Subcutaneous abdominal adipose tissue (tissue), 5 donors: Measurements from ENCODE around the gene ACTR3.

ENCODE experiments used
- H3K27ac ChIP-seq: one replicate; pipeline ENCODE4 v1.7.0; 2013; ENCODE audit warnings: low read depth, mild to moderate bottlenecking, inconsistent platforms, low read length, moderate library complexity
- H3K27me3 ChIP-seq, 5 donors: one replicate each; pipeline ENCODE4 v1.7.0; 2013; ENCODE audit warnings: low read length in 5 of 5, inconsistent platforms in 1 of 5; ENCODE audit not compliant: control insufficient read depth in 5 of 5, insufficient read depth in 4 of 5
- H3K36me3 ChIP-seq, 5 donors: one replicate each; pipeline ENCODE4 v1.7.0; 2013; ENCODE audit warnings: low read length in 5 of 5; ENCODE audit not compliant: control insufficient read depth in 5 of 5, insufficient read depth in 5 of 5
- H3K4me1 ChIP-seq, 5 donors: one replicate each; pipeline ENCODE4 v1.7.0; 2013; ENCODE audit warnings: low read length in 5 of 5, mild to moderate bottlenecking in 3 of 5, moderate library complexity in 1 of 5; ENCODE audit not compliant: control insufficient read depth in 5 of 5, insufficient read depth in 5 of 5
- H3K4me3 ChIP-seq, 5 donors: one replicate each; pipeline ENCODE4 v1.7.0; 2013; ENCODE audit warnings: low read length in 5 of 5, low read depth in 1 of 5
- H3K9ac ChIP-seq, 5 donors: one replicate each; pipeline ENCODE4 v1.7.0; 2013; ENCODE audit warnings: low read length in 5 of 5, mild to moderate bottlenecking in 4 of 5, moderate library complexity in 3 of 5
- H3K9me3 ChIP-seq, 5 donors: one replicate each; pipeline ENCODE4 v1.7.0; 2013; ENCODE audit warnings: low read length in 5 of 5; ENCODE audit not compliant: control insufficient read depth in 5 of 5
- donor health status: healthy.
- donor health status: healthy.
- donor health status: healthy.
- donor health status: healthy.
- donor health status: healthy.

Gene ACTR3

DNA sequence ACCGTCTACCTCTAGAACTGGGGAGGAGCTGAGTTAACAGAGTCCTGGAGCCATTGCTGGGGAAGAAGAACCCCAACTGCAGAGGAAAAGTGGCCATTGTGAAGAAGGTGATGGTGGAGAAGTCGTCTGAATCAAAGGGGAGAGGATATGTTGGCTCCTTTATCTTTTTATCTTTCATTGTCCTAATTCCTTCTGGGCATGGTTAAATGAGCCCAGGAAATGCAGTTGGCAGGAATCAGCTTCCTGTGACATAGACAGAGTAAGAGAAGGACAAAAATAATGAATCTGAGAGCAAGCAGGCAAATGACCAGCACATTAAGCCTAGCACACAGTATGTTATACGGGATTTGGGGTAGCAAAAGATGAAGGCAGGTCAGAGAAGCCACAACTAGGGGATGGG, 16.0 kb upstream of the ACTR3 start:
- no peaks in the 10 kb centered on the region for H3K27me3 ChIP-seq
- H3K9me3 ChIP-seq = no peaks in the 10 kb centered on the region
- no peaks in the 10 kb centered on the region for H3K36me3 ChIP-seq
- H3K9ac ChIP-seq = no peak overlapping the region
- no peak overlapping the region for H3K4me3 ChIP-seq
- H3K4me1 ChIP-seq = peaks cover 3 to 12% (median 9%) of the 10 kb centered on the region in 5 donors
- H3K27ac ChIP-seq = no peak overlapping the region

DNA sequence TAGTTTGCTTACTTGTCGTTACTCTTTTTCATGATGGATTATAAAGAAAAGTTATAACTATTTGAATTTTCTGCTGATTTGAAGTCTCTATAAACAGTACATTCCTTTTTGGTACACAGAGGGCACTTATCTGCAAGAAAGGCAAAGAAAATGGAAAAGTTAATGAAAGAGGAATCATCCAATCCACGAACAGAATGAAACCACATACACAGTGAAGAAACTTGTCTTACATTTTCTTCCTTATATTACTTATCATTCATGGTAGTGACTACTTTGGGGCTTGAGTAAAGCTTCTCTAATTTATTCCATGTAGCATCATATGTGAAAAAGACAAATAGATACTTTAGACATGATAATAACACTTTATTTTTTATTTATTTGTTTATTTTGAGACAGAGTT, 14.8 kb upstream of the ACTR3 start:
- H3K9ac ChIP-seq = no peak overlapping the region
- no peaks in the 10 kb centered on the region for H3K27me3 ChIP-seq
- H3K36me3 ChIP-seq = no peaks in the 10 kb centered on the region
- no peak overlapping the region for H3K4me3 ChIP-seq
- no peak overlapping the region for H3K27ac ChIP-seq
- no peaks in the 10 kb centered on the region for H3K9me3 ChIP-seq
- H3K4me1 ChIP-seq = peaks cover 3 to 12% (median 9%) of the 10 kb centered on the region in 5 donors

DNA sequence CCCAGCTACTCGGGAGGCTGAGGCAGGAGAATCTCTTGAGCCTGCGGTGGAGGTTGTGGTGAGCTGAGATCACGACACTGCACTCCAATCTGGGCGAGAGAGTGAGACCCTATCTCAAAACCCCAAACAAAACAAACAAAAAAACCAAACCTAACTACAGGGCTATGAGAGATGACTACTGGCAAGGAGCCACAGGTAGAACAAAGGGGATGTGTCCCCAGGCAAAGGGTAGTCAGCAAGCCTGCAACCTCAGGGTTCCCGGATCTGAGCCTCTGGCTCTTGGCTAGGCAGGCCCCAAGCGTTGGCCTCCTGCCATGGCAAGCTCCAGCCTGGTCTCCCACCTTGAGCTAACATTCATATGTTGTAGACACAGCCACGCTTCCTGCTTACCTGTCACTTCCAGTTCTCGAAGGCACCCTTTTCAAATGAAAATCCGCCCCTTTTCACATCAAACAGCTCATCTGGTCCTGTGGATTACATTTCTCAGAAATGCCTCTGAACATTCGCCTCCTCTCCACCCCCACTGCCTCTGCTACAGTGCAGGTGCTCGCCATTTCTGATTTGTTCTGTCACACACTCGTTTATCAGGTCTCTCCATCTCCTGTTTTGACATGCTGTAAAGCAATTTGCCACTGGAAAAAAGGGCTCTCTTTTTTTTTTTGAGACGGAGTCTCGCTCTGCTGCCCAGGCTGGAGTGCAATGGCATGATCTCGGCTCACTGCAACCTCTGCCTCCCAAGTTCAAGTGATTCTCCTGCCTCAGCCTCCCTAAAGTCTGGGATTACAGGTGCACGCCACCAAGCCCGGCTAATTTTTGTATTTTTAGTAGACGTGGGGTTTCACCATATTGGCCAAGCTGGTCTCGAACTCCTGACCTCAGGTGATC, 13.1 kb upstream of the ACTR3 start:
- Histone ChIP-seq H3K27me3 (no peaks in the 10 kb centered on the region), H3K9ac (no peak overlapping the region), H3K9me3 (no peaks in the 10 kb centered on the region), H3K36me3 (no peaks in the 10 kb centered on the region), H3K4me1 (peaks cover 3 to 12% (median 9%) of the 10 kb centered on the region in 5 donors), H3K27ac (no peak overlapping the region), H3K4me3 (no peak overlapping the region)

DNA sequence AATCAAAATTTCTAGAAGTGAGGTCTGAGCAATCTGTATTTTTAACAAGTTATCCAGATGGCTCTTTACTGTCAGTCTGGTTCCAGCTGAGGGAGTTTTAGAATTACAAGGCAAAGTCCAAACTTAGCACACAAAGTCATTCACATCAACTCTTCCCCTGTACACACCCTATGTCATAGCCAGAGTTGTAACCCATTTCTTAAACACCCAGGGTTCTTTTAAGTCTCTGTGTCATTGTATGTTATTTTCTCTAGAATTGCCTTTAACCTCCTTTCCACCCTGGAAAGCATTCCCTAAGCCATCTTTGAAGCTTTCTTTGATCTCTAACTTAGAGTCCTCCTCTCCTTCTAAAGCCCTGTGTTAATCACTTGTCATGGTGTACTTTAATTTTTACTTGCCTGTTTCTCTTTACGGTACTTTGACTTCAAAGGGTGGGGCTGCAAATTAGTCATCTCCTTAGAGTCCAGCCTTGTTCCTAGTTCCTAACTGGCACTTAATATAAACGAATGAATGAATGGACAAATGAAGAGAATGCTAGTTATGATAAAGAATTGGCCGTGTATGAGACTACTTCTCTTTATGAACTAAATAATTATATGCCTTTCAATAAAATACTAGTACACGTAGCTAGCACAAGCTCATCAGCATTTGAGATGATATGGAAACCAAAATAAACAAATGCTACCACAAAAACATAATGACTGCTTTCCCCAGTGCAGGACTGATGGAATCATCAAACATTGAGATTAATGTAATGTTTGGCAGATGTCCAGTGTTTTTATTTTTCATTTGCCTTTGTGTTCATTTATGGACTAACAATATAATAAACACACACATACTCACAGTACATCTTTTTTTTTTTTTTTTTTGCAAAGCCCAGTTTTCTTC, 11.9 kb upstream of the ACTR3 start:
- no peaks in the 10 kb centered on the region for H3K36me3 ChIP-seq
- no peaks in the 10 kb centered on the region for H3K9me3 ChIP-seq
- H3K27me3 ChIP-seq = no peaks in the 10 kb centered on the region
- H3K27ac ChIP-seq = no peak overlapping the region
- H3K4me3 ChIP-seq = no peak overlapping the region
- H3K4me1 ChIP-seq = peaks cover 3 to 12% (median 9%) of the 10 kb centered on the region in 5 donors
- no peak overlapping the region for H3K9ac ChIP-seq

DNA sequence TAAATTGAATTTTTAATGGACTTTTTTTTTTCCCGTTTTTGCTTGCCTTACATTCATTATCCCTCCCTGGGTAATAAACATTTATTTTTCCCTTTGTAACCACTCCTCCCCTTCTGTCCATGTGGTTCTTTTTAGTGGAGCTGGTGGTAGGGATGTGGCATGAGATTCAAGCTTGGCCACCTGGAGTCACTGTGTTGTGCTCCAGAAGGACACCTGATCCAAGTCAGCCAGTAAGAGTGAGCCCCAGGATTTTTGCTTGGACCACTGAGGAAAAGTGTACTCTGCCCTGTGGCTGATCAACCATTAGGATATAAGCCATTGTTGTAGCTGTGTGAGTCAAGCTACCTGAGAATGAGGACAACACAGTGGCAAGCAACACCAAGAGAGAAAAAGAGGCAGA, 11.1 kb upstream of the ACTR3 start:
- no peaks in the 10 kb centered on the region for H3K9me3 ChIP-seq
- H3K27ac ChIP-seq = no peak overlapping the region
- H3K9ac ChIP-seq = no peak overlapping the region
- H3K4me1 ChIP-seq = peaks cover 2 to 9% (median 7%) of the 10 kb centered on the region in 5 donors
- H3K36me3 ChIP-seq = no peaks in the 10 kb centered on the region
- no peak overlapping the region for H3K4me3 ChIP-seq
- no peaks in the 10 kb centered on the region for H3K27me3 ChIP-seq

DNA sequence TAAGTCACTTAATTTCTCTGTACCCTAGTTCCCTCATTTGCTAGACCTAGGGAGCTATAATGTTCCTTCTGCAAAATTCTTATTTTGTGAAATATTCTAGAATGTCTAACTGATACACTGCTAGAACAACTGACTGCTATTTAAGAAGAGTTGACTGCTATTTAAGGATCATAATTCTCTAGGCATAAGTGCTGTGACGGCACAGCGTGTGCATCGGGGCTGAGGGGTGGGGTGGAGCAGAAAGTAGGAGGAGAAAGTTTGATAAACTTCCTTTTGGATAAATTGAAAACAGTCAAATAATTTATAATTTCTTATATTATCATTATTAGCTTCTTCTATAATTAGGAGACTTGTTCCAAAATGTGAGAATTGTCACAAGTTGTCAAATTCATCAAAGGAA, 10.4 kb upstream of the ACTR3 start:
- peaks cover 0 to 6% (median 4%) of the 10 kb centered on the region in 5 donors for H3K4me1 ChIP-seq
- no peak overlapping the region for H3K9ac ChIP-seq
- no peaks in the 10 kb centered on the region for H3K9me3 ChIP-seq
- no peaks in the 10 kb centered on the region for H3K36me3 ChIP-seq
- H3K4me3 ChIP-seq = no peak overlapping the region
- no peak overlapping the region for H3K27ac ChIP-seq
- no peaks in the 10 kb centered on the region for H3K27me3 ChIP-seq

DNA sequence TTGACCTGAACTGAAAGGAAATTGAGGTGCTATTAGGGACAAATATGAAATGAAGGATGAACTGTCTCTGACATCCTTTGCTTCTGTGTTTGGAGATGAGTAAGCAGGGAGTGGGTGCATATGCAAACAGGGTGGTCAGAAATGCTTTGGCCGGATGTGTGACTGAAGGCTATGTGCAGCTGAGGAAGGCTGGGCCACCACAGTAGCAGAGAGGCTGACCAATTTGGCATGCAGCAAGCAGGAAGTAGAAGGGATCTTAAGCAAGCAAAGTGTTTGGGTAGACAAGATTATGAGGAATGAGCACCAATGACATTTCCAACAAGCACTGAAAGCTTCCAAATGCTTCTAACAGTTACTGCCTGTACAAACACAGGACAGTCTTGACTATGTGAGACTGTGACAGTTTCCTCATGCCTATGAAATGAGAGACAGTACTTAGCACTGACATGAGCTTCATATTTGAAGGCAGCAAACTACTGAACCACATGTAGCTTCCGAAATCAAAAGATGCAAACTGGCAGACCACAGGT, 3.3 kb upstream of the ACTR3 start:
- H3K4me1 ChIP-seq = peaks cover 0 to 34% (median 29%) of the 10 kb centered on the region in 5 donors
- H3K27me3 ChIP-seq = no peaks in the 10 kb centered on the region
- no peaks in the 10 kb centered on the region for H3K36me3 ChIP-seq
- H3K9ac ChIP-seq = no peak overlapping the region
- H3K9me3 ChIP-seq = no peaks in the 10 kb centered on the region
- no peak overlapping the region for H3K4me3 ChIP-seq
- H3K27ac ChIP-seq = no peak overlapping the region

DNA sequence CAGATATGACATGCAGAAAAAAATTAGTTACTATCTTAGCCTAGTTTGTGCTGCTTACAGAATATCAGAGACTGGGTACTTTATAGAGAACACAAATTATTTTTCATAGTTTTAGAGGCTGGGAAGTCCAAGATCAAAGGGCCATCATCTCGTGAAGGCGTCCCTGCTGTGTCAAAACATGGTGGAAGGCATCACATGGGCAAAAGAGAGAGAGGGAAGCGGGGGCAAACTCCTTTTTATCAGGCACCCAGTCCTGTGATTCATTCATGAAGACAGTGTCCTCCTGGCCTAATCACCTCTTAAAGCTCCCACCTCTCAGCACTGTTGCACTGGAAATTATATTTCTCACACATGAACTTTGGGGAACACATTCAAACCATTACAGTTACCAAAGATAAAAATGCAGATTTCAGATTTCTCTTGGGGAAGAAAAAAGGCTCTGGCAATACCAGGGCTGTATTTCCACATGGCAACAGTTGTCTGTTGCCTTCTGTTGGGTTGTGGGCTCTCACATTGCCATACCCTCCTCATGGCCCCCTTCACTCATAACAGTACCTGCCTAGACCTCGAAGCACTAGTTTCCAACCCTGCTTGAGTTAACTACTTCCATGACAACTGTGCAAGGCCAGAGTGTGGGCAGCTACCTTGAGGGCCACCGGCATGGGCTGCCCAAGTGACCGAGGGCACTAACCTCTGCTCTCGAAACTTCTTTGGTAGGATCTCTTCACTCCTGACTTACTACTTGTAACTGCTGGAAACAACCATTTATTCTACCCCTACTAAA, 2.7 kb upstream of the ACTR3 start:
- H3K9ac ChIP-seq = no peak overlapping the region

DNA sequence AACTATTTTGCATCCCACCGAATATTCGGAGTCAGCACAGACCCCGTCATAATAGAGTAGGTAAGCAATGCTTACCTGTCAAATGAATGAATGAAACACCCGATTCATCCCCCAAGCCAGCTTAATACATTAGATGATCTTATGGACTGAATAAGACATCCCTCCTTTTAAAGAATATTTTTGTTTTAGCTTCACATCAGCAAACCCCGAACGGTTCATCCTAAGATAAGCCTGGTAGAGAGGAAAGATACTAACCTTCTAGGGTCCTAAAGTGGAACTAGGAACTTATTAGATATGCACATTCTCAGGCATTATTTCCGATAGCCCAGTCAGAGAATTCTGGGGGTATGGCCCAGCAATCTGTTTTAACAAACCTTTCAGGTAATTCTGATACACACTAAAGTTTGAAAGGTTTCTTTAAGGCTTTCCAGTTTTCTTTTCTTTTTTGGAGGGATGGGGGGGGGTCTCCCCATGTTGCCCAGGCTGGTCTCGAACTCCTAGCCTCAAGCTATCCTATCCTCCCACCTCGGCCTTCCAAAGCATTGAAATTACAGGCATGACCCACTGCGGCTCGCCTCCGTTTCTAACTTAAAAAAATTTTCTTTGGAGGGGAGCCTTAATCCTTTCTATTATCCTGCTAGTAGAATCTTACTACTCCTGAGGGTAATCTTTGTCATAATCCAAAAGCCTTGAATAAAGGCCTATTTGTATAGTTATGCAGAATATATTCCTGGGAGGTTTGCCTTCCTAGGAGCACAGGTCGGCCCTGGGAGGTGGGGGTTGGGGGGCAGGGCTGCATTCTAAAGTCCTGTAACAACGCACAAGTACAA, 1.0 kb upstream of the ACTR3 start:
- H3K9me3 ChIP-seq = no peaks in the 10 kb centered on the region
- no peaks in the 10 kb centered on the region for H3K27me3 ChIP-seq
- H3K9ac ChIP-seq = peak overlapping the region; percentile 33 to 93 (median 82)
- H3K36me3 ChIP-seq = no peaks in the 10 kb centered on the region
- H3K4me1 ChIP-seq = peaks cover 0 to 53% (median 48%) of the 10 kb centered on the region in 5 donors
- peak overlapping the region; percentile 98 for H3K27ac ChIP-seq
- peak overlapping the region; percentile 74 to 94 (median 91) for H3K4me3 ChIP-seq

More for the DNA sequence above, 2.7 kb upstream of the ACTR3 start:
- no peaks in the 10 kb centered on the region for H3K9me3 ChIP-seq
- H3K36me3 ChIP-seq = no peaks in the 10 kb centered on the region
- peaks cover 0 to 40% (median 35%) of the 10 kb centered on the region in 5 donors for H3K4me1 ChIP-seq
- H3K27ac ChIP-seq = no peak overlapping the region
- no peak overlapping the region for H3K4me3 ChIP-seq
- H3K27me3 ChIP-seq = no peaks in the 10 kb centered on the region
